ENCODE results near the gene ZSCAN9.

The ZSCAN9 gene

GRCh38 chr6:28240471-28240870, 15.4 kb downstream of the ZSCAN9 start:
- TF ChIP-seq GATA3 (IDR thresholded peaks at IDR 0.05; ENCODE audit: low read depth, low read length) (no peak), GATA2 (IDR thresholded peaks at IDR 0.05; ENCODE audit: low read depth, low read length) (no peak)

- TF ChIP-seq GATA2 (IDR thresholded peaks at IDR 0.05; ENCODE audit: low read depth, low read length) (no peak), GATA3 (IDR thresholded peaks at IDR 0.05; ENCODE audit: low read depth, low read length) (no peak)
Observed at GRCh38 chr6:28243946-28244345, 18.9 kb downstream of the ZSCAN9 start.

DNA sequence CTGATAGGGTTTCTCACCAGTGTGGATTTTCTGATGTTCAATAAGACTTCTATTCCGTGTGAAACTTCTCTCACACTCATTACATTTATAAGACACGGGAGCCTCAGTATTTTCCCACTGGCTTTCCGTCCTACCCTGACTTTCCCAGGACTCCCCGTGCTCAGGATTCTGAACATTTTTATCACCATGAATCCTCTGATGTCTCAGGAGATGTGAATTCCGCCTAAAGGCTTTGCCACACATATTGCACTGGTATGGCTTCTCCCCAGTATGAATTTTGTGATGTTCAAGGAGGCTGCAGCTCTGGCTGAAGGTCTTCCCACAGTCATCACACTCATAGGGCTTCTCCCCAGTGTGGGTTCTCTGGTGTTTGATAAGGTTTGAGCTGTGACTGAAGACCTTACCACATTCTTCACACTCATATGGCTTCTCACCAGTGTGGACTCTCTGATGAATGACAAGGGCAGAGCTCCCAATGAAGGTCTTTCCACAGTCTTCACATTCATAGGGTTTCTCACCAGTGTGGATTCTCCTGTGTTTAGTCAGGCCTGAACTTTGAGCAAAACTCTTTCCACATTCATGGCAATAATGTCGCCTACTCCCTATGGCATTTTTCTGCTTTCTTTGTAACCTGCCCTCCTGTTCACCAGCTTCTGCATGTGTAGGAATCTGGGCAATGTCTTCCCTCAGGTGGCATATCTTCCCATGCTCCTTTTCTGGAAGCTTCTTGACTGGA, 20.3 kb downstream of the ZSCAN9 start:
- TF ChIP-seq GATA3 (IDR thresholded peaks at IDR 0.05; ENCODE audit: low read depth, low read length) (no peak), GATA2 (IDR thresholded peaks at IDR 0.05; ENCODE audit: low read depth, low read length) (no peak)

- TF ChIP-seq GATA2 (IDR thresholded peaks at IDR 0.05; ENCODE audit: low read depth, low read length) (no peak), GATA3 (IDR thresholded peaks at IDR 0.05; ENCODE audit: low read depth, low read length) (no peak)
Observed at GRCh38 chr6:28248916-28249315, 23.8 kb downstream of the ZSCAN9 start.

DNA sequence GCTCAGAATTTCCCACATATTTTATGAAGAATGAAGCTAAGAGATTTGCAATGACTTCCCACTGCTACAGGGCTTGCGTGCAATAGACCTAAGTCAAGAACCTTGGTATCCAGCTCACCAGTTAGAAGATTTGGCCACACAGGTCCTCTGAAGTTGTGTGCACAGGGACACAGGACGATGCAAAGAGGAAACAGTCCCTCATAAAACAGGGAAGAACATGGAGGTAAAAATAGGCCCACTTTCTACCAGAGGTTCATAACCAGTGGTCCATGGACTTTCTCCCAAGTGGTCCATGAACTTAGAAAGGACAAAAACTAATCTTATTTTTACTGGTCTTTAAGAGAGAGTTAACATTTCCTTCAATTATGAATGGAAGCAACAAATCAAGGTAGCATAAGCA, 25.7 kb downstream of the ZSCAN9 start:
- no peak for TF ChIP-seq GATA2 (IDR thresholded peaks at IDR 0.05; ENCODE audit: low read depth, low read length)
- TF ChIP-seq GATA3 (IDR thresholded peaks at IDR 0.05; ENCODE audit: low read depth, low read length) = no peak

- no peak for TF ChIP-seq GATA3 (IDR thresholded peaks at IDR 0.05; ENCODE audit: low read depth, low read length)
Observed at GRCh38 chr6:28251661-28252008, 26.6 kb downstream of the ZSCAN9 start.

GRCh38 chr6:28252009-28252975, 27.2 kb downstream of the ZSCAN9 start, which contains the start of gene ZKSCAN4:
Gene ZKSCAN4 (minus strand): TSS chr6:28252269. CDS start chr6:28251980, 289 bp downstream.
- no peak for TF ChIP-seq GATA2 (IDR thresholded peaks at IDR 0.05; ENCODE audit: low read depth, low read length)

DNA sequence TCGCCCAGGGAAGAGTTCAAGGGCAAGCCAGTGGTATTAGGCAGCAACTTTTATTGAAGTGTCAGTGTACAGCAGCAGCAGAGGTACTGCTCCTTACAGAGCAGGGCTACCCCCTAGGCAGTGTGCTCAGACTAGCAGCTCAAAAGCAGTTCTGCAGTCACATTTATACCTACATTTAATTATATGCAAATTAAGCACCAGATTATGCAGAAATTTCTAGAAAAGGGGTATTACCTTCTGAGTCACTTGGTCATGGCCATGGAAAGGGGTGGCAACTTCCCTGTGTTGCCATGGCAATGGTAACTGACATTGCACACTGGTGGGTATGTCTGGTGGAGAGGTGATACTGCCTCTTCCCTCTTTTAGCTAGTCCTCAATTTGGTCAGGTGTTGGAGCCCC, 29.0 kb downstream of the ZSCAN9 start:
- TF ChIP-seq GATA2 (IDR thresholded peaks at IDR 0.05; ENCODE audit: low read depth, low read length) = no peak
- no peak for TF ChIP-seq GATA3 (IDR thresholded peaks at IDR 0.05; ENCODE audit: low read depth, low read length)

- TF ChIP-seq GATA2 (IDR thresholded peaks at IDR 0.05; ENCODE audit: low read depth, low read length) (no peak), GATA3 (IDR thresholded peaks at IDR 0.05; ENCODE audit: low read depth, low read length) (no peak)
Observed at GRCh38 chr6:28257042-28257441, 32.0 kb downstream of the ZSCAN9 start.

- no peak for TF ChIP-seq GATA3 (IDR thresholded peaks at IDR 0.05; ENCODE audit: low read depth, low read length)
- TF ChIP-seq GATA2 (IDR thresholded peaks at IDR 0.05; ENCODE audit: low read depth, low read length) = no peak
Observed at GRCh38 chr6:28258877-28259777, 34.1 kb downstream of the ZSCAN9 start, which contains the start of gene NKAPL. Gene NKAPL (plus strand): TSS chr6:28259297. CDS start chr6:28259372, 75 bp downstream.

- TF ChIP-seq GATA3 (IDR thresholded peaks at IDR 0.05; ENCODE audit: low read depth, low read length) (no peak), GATA2 (IDR thresholded peaks at IDR 0.05; ENCODE audit: low read depth, low read length) (no peak)
Observed at GRCh38 chr6:28263922-28264321, 38.8 kb downstream of the ZSCAN9 start.

- TF ChIP-seq GATA2 (IDR thresholded peaks at IDR 0.05; ENCODE audit: low read depth, low read length) (no peak), GATA3 (IDR thresholded peaks at IDR 0.05; ENCODE audit: low read depth, low read length) (no peak)
Observed at GRCh38 chr6:28264834-28265401, 39.8 kb downstream of the ZSCAN9 start.

- TF ChIP-seq GATA2 (IDR thresholded peaks at IDR 0.05; ENCODE audit: low read depth, low read length) = no peak
- no peak for TF ChIP-seq GATA3 (IDR thresholded peaks at IDR 0.05; ENCODE audit: low read depth, low read length)
Observed at GRCh38 chr6:28266563-28266961, 41.5 kb downstream of the ZSCAN9 start.
